Kidney (tissue), 14 donors: Measurements from ENCODE around the gene OR51A4. TPM values are rescaled to one million over a fixed set of nuclear protein-coding genes. Genes with fewer than 3 reads are reported as not detected.
"Not testable (repeated sequence)": the region's sequence is repeated elsewhere in the genome, so short reads cannot be mapped to it uniquely, and the experiment has no call there.

Source experiments
- DNase-seq, 5 donors: peaks; one replicate each; pipeline ENCODE4 v3.0.0-alpha.2; 2013 to 2020
- FAIRE-seq: peaks from 2 replicates; lab custom pipeline; 2012; peaks lifted over from hg19 to GRCh38; lab: Jason Lieb, UNC
- H3K27ac ChIP-seq, 2 donors: one replicate each; pipeline ENCODE4 v1.7.0; 2013; ENCODE audit warnings: low read depth in 2 of 2, low read length in 2 of 2, inconsistent platforms in 1 of 2
- H3K27me3 ChIP-seq: one replicate; pipeline ENCODE4 v1.7.1; 2013; ENCODE audit warnings: low read length, inconsistent platforms; ENCODE audit not compliant: control insufficient read depth, insufficient read depth
- H3K36me3 ChIP-seq, 3 donors: one replicate each; pipeline versions ENCODE4 v1.7.0 to v1.7.1; 2013; ENCODE audit warnings: low read length in 3 of 3, control low read depth in 1 of 3, inconsistent platforms in 1 of 3; ENCODE audit not compliant: insufficient read depth in 3 of 3, control insufficient read depth in 2 of 3
- H3K4me1 ChIP-seq, 3 donors: one replicate each; pipeline versions ENCODE4 v1.7.0 to v1.7.1; 2013; ENCODE audit warnings: low read length in 3 of 3, inconsistent platforms in 1 of 3, low read depth in 1 of 3; ENCODE audit not compliant: control insufficient read depth in 2 of 3, insufficient read depth in 2 of 3
- H3K4me3 ChIP-seq, 3 donors: one replicate each; pipeline versions ENCODE4 v1.7.0 to v1.8.1; 2013; ENCODE audit warnings: low read length in 3 of 3, control low read depth in 1 of 3, inconsistent platforms in 1 of 3
- H3K9ac ChIP-seq, 3 donors: one replicate each; pipeline versions ENCODE4 v1.7.0 to v1.7.1; 2013; ENCODE audit warnings: low read length in 3 of 3, control low read depth in 1 of 3, inconsistent platforms in 1 of 3
- H3K9me3 ChIP-seq, 3 donors: one replicate each; pipeline versions ENCODE4 v1.7.0 to v1.7.1; 2013; ENCODE audit warnings: low read length in 3 of 3, control low read depth in 1 of 3, inconsistent platforms in 1 of 3; ENCODE audit not compliant: control insufficient read depth in 2 of 3, insufficient read depth in 1 of 3
- CTCF ChIP-seq: IDR thresholded peaks from 3 replicates; pipeline ENCODE4 v1.5.1; 2012; ENCODE audit warnings: mild to moderate bottlenecking, moderate library complexity, borderline replicate concordance; ENCODE audit not compliant: insufficient read depth; ENCODE audit errors: extremely low read depth
- intact Hi-C: fragments of 100-400 bp; cut with DNase I; formaldehyde crosslinking; loops from one replicate; pipeline ENCODE4 v1.11.1; 2022
- polyA plus RNA-seq: library from polyadenylated mRNA; stranded (reverse); fragments of 350-450 nt; fragmentation: Illumina TruSeq; extraction: RNeasy Lipid Tissue Mini Kit (QIAGEN cat#74804); gene quantifications from one replicate; pipeline ENCODE4 v1.2.3, GENCODE V29; 2014; ENCODE audit warnings: low read depth, low replicate concordance; ENCODE audit not compliant: insufficient read depth
- total RNA-seq: library from RNA; stranded (reverse); fragmentation: NEBNext Ultra II Directional; extraction: Animal tissue kit (Norgen Biotek cat#: 25700); gene quantifications from one replicate; pipeline ENCODE4 v1.2.1, GENCODE V29; 2021
- donor health status: control.
- donor health status: control.
- donor health status: control.
- donor health status: control.
- donor health status: control.
- donor health status: DM: yes; HTN: yes; CAD: no.
- donor health status: Normal renal cell carcinoma (clear cell type).

Gene OR51A4
- total and polyA plus RNA-seq, 2 donors from 2014 or later, result not detected

- no peak overlapping the region for H3K4me3 ChIP-seq
- H3K36me3 ChIP-seq, result no peaks in the 10 kb centered on the region
- no peaks in the 10 kb centered on the region for H3K4me1 ChIP-seq
- DNase-seq (no peak), FAIRE-seq (no peak)
- intact Hi-C loops, result no loop called here
- H3K27ac ChIP-seq, result no peak overlapping the region
- no peak overlapping the region for H3K9ac ChIP-seq
- TF ChIP-seq CTCF, result no peak
- no peaks in the 10 kb centered on the region for H3K9me3 ChIP-seq
- H3K27me3 ChIP-seq, result no peaks in the 10 kb centered on the region
These were observed 15.4 kb upstream of the OR51A4 start for GRCh38 chr11:4962816-4963215.

GRCh38 chr11:4960877-4961276 is 13.5 kb upstream of the OR51A4 start:
- no peak overlapping the region for H3K4me3 ChIP-seq
- no peak for TF ChIP-seq CTCF
- FAIRE-seq (no peak), DNase-seq (no peak)
- H3K9me3 ChIP-seq, result no peaks in the 10 kb centered on the region
- no peaks in the 10 kb centered on the region for H3K36me3 ChIP-seq
- H3K27me3 ChIP-seq, result no peaks in the 10 kb centered on the region
- no peak overlapping the region for H3K9ac ChIP-seq
- intact Hi-C loops, result no loop called here
- H3K4me1 ChIP-seq, result no peaks in the 10 kb centered on the region
- no peak overlapping the region for H3K27ac ChIP-seq

DNA sequence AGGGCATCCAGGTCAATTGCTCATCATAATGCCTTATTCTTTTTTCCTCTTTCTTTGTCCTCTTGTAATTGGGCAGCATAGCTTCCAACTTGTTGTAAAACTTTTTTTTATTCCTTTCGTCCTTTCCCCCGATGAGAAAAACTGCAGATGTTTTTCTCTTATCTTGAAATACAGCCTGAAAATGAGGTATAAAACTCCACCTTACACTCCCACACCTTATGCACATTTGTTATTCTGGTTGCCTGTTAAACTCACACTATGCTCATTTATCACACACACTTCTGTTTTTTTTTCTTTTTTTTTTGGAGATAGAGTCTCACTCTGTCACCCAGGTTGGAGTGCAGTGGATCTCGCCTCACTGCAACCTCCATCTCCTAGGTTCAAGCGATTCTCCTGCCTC is 10.0 kb upstream of the OR51A4 start:
- H3K4me1 ChIP-seq, result no peaks in the 10 kb centered on the region
- no peak overlapping the region for H3K4me3 ChIP-seq
- no peak overlapping the region for H3K27ac ChIP-seq
- intact Hi-C loops, result no loop called here
- H3K9me3 ChIP-seq, result no peaks in the 10 kb centered on the region
- TF ChIP-seq CTCF, result no peak
- H3K27me3 ChIP-seq, result no peaks in the 10 kb centered on the region
- no peak for DNase-seq
- no peaks in the 10 kb centered on the region for H3K36me3 ChIP-seq
- no peak overlapping the region for H3K9ac ChIP-seq
- FAIRE-seq, result no peak

DNA sequence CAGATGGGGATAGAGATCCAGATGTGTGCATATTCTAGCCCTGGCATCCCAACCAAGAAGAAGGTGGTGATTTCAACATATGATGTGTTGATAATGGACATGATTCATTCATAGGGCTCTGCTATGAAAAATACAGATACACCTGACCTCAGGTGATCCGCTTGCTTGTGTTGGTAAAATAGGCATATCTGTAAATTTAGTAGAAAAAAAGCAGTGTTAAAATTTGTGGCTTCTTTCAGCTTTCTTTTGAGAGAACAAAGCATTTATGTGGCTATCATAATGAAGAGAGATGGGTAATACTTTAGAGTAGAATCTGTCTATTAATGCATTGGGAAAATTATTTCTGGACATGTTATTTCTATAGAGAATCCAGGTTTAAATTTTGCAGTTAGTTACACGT is 8.2 kb upstream of the OR51A4 start, which contains the start of gene OR51A2:
TSS of gene OR51A2 (minus strand) at position 101 of the 400 bp plus-strand sequence. CDS start at position 101, 0 bp downstream.
- not testable (repeated sequence) for H3K27me3 ChIP-seq

More for the DNA sequence above, 8.2 kb upstream of the OR51A4 start, which contains the start of gene OR51A2:
- FAIRE-seq, H3K36me3 ChIP-seq, H3K4me3 ChIP-seq, H3K9ac ChIP-seq, H3K4me1 ChIP-seq, H3K27ac ChIP-seq, DNase-seq, intact Hi-C loops, H3K9me3 ChIP-seq: not testable (repeated sequence)
